ENCODE measurements around the gene BICD1. TPM values are rescaled to one million over a fixed set of nuclear protein-coding genes. Genes with fewer than 3 reads are reported as not detected.

The BICD1 gene
- total and polyA plus RNA-seq, 9 donors: 19.4 to 75.5 (median 60.2) TPM

DNA sequence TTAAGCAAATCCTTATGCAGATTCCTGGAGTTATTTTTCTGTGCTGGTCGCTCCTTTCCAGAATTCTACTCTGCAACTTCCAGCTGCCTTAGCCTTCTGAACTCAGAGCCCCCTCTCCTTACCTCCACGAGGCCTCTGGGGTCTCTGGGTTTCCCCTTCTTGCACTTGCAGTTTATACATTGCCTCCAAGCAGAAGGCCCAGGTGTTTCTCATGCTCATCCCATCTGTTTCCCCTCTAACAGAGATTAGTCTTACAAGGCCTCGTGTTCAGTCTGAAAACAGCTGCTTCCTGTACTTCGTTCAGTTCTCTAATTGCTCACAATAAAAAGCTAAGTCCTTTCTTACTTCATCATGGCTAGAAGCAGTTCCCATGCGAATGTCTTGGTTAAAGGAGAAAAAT lies 158.3 kb downstream of the BICD1 start:
- H3K27ac ChIP-seq: no peak overlapping the region
- TF ChIP-seq EP300 (IDR thresholded peaks at IDR 0.05): no peak
- TF ChIP-seq, protein P1, sequence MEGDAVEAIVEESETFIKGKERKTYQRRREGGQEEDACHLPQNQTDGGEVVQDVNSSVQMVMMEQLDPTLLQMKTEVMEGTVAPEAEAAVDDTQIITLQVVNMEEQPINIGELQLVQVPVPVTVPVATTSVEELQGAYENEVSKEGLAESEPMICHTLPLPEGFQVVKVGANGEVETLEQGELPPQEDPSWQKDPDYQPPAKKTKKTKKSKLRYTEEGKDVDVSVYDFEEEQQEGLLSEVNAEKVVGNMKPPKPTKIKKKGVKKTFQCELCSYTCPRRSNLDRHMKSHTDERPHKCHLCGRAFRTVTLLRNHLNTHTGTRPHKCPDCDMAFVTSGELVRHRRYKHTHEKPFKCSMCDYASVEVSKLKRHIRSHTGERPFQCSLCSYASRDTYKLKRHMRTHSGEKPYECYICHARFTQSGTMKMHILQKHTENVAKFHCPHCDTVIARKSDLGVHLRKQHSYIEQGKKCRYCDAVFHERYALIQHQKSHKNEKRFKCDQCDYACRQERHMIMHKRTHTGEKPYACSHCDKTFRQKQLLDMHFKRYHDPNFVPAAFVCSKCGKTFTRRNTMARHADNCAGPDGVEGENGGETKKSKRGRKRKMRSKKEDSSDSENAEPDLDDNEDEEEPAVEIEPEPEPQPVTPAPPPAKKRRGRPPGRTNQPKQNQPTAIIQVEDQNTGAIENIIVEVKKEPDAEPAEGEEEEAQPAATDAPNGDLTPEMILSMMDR (IDR thresholded peaks at IDR 0.05): no peak
- TF ChIP-seq POLR2A (IDR thresholded peaks at IDR 0.05): no peak
- WGBS, 3 donors: 13 to 26% (median 23%) methylated on average over 5 of the region's 5 CpGs
- no peak for DNase-seq
- H3K4me3 ChIP-seq: no peak overlapping the region
- no peaks in the 10 kb centered on the region for H3K36me3 ChIP-seq
- peaks cover 8% of the 10 kb centered on the region for H3K4me1 ChIP-seq (ENCODE audit: insufficient read depth)
- no peaks in the 10 kb centered on the region for H3K27me3 ChIP-seq
- intact Hi-C loops (cut with DNase I): no loop called here
- no peaks in the 10 kb centered on the region for H3K9me3 ChIP-seq

DNA sequence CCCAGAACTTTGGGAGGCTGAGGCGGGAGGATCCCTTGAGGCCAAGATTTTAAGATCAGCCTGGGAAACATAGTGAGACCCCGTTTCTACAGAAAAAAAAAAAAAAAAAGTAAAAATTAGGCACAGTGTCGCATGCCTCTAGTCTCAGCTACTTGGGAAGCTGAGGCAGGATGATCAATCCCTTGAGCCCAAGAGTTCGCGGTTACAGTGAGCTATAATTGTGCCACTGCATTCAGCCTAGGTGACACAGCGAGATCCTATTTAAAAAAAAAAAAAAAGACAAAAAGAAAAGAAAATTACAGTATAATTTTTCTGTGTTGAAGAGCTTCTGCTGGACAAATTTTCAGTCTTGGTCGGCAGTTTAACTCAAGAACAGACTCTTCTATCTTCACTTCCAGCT lies 158.8 kb downstream of the BICD1 start:
- Histone ChIP-seq H3K27ac (no peak overlapping the region), H3K4me3 (no peak overlapping the region), H3K36me3 (no peaks in the 10 kb centered on the region), H3K4me1 (ENCODE audit: insufficient read depth) (peaks cover 8% of the 10 kb centered on the region), H3K27me3 (no peaks in the 10 kb centered on the region), H3K9me3 (no peaks in the 10 kb centered on the region)
- intact Hi-C loops (cut with DNase I): no loop called here
- DNase-seq: no peak
- TF ChIP-seq, protein P1 (IDR thresholded peaks at IDR 0.05): no peak
- TF ChIP-seq POLR2A (IDR thresholded peaks at IDR 0.05) (no peak), EP300 (IDR thresholded peaks at IDR 0.05) (no peak)
- 63 to 82% (median 82%) methylated on average over 7 of the region's 7 CpGs for WGBS, 3 donors

DNA sequence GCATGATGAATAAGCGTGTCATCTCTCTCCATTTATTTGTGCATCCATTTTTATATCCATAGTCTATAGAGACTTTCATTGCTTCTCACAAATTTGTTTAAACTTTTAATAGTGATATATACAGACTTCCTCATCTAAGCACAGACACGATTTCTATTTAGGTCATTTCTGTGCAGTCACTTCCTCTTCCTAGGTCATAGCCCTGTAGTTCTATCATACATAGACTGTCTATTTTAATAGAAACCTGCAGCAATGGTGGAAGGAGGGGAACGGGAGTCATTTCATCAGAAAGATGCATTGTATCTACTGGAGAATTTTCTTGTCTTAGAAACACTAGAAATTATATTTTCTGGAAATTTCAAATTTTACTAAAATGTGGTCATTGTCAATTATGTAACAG lies 159.3 kb downstream of the BICD1 start:
- no peaks in the 10 kb centered on the region for H3K36me3 ChIP-seq
- intact Hi-C loops (cut with DNase I): no loop called here

DNA sequence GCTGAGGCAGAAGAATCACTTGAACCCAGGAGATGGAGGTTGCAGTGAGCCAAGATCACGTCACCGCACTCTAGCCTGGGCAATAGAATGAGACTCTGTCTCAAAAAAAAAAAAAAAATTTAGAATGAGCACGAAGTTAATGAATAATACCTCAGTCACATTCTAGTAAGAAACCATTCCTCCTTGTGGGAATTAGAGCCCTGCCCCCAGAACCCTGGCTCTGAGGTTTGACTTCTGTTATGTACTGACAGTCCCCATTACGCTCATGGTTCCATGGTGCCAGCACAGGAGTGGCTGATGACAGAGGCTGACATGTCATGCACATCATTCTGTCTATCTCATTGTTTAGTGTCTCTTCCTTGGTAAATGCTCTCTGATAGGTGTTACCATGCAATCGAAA lies 160.1 kb downstream of the BICD1 start:
- Histone ChIP-seq H3K27me3 (no peaks in the 10 kb centered on the region), H3K4me3 (no peak overlapping the region), H3K36me3 (no peaks in the 10 kb centered on the region), H3K4me1 (ENCODE audit: insufficient read depth) (peaks cover 8% of the 10 kb centered on the region), H3K27ac (no peak overlapping the region), H3K9me3 (no peaks in the 10 kb centered on the region)
- DNase-seq: no peak
- intact Hi-C loops (cut with DNase I): no loop called here
- WGBS, 3 donors: 94 to 97% (median 95%) methylated on average over 5 of the region's 5 CpGs
- TF ChIP-seq EP300 (IDR thresholded peaks at IDR 0.05) (no peak), POLR2A (IDR thresholded peaks at IDR 0.05) (no peak)
- TF ChIP-seq, protein P1 (IDR thresholded peaks at IDR 0.05): no peak

More for the DNA sequence above, 159.3 kb downstream of the BICD1 start:
- 67 to 72% (median 69%) methylated on average over 3 of the region's 3 CpGs for WGBS, 3 donors
- no peak for DNase-seq
- TF ChIP-seq, protein P1 (IDR thresholded peaks at IDR 0.05): no peak
- TF ChIP-seq EP300 (IDR thresholded peaks at IDR 0.05) (no peak), POLR2A (IDR thresholded peaks at IDR 0.05) (no peak)
- Histone ChIP-seq H3K4me1 (ENCODE audit: insufficient read depth) (peaks cover 8% of the 10 kb centered on the region), H3K27me3 (no peaks in the 10 kb centered on the region), H3K9me3 (no peaks in the 10 kb centered on the region), H3K27ac (no peak overlapping the region), H3K4me3 (no peak overlapping the region)

Measured in ovary (tissue), 9 donors.